IPS DF 4.7 (cell line): ENCODE data around the gene DCTN1.
A peak's percentile ranks its signal among the peaks of the same experiment; 100 is the strongest.

ENCODE experiments used
- DNase-seq: peaks from one replicate; pipeline ENCODE4 v3.0.0-alpha.2; 2013; ENCODE audit warnings: low spot score; ENCODE audit errors: extremely low read depth

DCTN1 gene

DNA sequence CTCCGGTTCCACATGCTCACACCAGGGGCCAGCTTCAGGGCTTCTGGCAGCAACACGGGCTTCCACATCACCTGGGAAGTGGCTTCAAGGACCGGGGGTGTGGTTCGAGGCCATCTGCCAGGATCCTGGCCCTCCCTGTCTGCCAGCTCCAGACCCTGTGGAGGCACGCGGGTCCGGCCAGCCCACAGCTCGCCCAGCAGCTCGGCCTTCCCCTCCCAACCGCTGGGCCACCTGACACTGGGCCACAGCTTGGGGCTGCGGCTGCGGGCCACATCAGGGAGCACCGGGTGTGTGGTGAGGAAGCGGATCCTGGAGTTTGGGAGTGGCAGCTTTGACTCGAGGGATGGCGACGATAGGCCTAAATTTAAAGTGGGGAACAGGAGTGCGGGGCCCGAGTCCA, 34.3 kb upstream of the DCTN1 start:
- DNase-seq = no peak

DNA sequence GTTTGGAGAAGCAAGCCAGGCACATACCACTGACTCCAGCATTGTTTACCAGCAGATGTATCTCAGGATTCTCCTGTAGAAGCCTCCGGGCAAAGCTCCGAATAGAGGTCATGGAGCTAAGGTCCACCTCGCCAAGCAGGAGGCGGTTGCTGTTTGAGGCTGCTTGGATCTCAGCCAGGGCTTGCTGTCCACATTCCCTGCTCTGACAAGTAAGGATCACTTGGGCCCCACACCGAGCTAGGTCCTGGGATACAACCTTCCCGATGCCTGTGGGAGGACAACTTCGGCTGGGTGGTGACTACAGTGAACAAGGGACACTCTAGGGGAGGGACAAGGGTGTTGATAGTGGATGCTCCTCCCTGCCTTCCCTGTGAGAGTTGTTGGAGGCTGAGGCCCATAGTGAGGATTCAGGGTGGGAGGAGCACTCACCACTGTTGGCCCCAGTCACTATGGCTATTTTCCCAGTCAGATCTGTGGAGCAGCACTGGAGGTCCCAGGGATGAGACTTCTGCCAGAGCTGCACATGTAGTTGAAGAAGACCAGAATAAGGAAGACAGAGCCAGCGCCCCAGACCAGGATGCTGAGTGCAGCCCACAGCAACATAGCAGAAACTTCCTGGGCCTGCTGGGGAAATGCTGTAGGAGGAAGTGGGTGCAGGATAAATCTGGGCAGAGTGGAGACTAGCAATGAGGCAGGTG, 33.0 kb upstream of the DCTN1 start:
- no peak for DNase-seq

- no peak for DNase-seq
Measured at GRCh38 chr2:74407682-74408081, 27.6 kb upstream of the DCTN1 start.

DNA sequence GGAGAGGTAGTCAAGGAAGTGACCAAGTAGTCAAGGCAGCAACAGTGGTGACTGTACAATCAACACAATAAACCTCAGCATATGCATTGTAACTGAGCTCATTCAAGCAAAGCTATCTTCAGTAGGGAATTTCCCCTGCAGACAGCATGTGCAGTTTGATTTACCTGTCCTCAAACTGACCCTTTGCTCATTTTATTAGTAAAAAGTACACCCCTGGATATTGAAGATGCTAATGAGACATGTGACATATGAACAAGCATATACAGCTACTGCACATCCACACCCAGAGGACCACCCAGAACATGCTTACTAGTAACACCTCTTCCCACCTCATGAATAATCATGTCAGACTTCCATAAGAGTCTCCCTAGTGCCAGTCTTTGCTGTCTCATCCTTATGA, 25.9 kb upstream of the DCTN1 start:
- no peak for DNase-seq

GRCh38 chr2:74401891-74402290, 21.8 kb upstream of the DCTN1 start:
- no peak for DNase-seq

DNA sequence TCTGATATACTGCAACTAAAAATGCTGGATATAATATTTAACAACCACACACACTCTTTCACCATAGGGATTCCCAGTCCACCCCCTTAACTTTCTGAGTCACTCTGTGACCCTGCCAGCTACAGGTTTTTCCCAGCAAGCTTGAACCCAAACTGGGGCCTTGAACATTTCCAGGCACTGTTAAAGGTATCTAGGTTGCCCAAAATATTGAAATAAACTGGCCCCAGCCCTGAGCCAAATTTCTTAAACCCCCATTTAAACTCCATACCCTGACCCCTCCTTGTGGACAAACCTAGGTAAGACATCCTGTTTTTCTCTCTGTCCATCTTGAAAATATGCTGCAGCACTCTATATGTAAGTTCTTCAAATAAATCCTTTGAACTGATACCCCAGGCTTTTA, 19.7 kb upstream of the DCTN1 start:
- no peak for DNase-seq

GRCh38 chr2:74396149-74396548, 16.0 kb upstream of the DCTN1 start:
- no peak for DNase-seq

DNA sequence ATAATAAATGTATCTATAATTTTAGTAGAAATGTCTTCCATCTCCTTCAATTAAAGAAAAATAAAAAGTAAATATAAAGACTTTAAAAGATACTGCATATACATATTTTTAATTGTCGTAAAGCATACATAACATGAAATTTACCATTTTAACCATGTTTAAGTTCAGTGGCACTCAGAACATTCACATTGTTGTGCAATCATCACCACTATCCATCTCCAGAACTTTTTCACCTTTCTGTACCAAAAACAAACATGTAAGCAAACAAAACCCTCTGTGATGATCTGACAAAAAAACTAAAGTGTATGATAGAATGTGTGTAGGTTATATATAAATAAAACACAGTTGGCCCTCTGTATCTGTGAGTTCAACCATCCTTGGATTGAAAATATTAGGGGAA, 13.4 kb upstream of the DCTN1 start:
- no peak for DNase-seq

GRCh38 chr2:74392449-74392743, 12.3 kb upstream of the DCTN1 start:
- no peak for DNase-seq

DNA sequence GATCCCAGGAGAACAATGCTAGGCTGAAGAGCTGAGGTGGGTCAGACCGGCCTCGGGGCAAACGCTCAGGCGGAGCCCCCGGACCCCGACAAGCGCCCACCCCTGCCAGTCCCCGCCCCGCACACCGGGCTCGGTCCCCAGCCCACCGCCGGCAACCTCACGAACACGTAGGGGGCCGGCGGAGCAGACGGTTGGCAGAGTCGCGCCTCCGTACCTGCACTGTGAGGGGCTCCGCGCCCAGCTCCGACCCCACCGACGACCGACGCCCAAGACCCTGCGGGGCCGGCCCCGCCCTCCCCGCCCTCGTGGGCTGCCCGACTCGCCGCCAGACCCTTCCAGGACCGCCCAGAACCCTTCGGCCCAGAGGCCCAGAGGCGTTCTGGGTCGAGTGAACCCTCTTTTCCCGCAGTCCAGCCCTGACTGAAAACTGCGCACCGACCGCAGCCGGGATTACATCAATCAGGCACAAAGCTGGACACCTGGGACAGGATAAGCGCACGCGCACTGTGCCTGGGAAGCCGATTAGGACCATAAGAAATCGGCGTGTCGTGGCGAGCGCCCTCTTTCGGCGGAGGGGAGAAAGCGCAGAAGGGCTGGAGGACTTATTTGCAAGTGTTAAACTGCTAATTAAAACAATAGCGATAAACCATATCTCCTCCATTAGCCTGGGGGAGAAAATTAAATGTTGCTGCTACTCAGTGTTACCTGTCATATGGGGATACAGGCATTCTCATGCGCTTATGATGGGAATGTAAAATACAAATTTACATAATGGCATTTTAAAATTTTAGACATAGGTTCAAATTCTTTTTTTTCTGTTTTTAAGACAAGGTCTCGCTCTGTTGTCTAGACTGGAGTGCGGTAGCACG, 11.7 kb upstream of the DCTN1 start:
- no peak for DNase-seq

GRCh38 chr2:74391209-74391579, 11.1 kb upstream of the DCTN1 start:
- no peak for DNase-seq

GRCh38 chr2:74390606-74391005, 10.5 kb upstream of the DCTN1 start:
- DNase-seq = no peak

GRCh38 chr2:74387346-74387745, 7.2 kb upstream of the DCTN1 start:
- DNase-seq = no peak

DNA sequence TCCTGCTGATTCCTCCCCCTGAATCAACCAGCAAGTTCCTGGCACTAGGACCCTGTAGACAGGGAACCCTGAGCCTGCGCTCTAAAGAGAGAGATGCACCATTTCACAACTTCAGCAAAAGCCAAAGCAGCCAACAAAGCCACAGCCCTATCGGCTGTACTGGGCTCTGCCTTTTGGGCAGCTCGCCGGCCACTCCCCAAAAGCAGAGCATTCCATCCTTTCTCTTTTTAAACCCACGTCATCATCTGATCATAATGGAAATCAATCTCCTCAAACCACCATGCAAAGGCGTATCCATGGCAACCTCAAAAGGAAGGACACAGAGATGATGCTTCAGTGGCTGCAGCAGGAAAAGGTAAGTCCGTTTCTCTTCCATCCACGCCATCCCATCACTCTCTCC, 5.3 kb upstream of the DCTN1 start:
- no peak for DNase-seq

- DNase-seq = no peak
Measured at GRCh38 chr2:74384051-74384450, 3.9 kb upstream of the DCTN1 start.

GRCh38 chr2:74383254-74383653, 3.1 kb upstream of the DCTN1 start:
- no peak for DNase-seq

GRCh38 chr2:74381751-74382150, 1.6 kb upstream of the DCTN1 start:
- no peak for DNase-seq

DNA sequence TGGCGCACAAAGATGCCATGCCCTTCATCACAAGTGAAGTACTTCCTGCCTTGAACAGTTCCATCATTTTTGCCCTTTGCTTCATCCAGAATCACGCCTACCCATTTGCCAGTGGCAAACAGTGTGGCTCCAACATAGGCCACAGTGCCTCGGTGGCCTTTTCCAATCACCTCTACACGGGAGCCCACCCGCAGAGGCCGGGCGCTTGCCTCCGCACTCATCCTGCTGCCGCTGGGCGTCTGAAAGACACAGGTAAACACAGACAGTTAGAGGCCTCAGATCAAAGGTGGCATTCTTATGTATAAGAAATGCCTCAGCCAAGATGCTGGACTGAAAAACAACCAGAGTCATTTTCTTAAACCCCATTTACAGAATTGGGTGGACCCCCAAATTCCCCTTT, 2.1 kb downstream of the DCTN1 start:
- DNase-seq = no peak

GRCh38 chr2:74375838-74376237, 4.3 kb downstream of the DCTN1 start:
- DNase-seq = no peak

GRCh38 chr2:74374509-74375205, 5.5 kb downstream of the DCTN1 start:
- DNase-seq = peak; percentile 68

DNA sequence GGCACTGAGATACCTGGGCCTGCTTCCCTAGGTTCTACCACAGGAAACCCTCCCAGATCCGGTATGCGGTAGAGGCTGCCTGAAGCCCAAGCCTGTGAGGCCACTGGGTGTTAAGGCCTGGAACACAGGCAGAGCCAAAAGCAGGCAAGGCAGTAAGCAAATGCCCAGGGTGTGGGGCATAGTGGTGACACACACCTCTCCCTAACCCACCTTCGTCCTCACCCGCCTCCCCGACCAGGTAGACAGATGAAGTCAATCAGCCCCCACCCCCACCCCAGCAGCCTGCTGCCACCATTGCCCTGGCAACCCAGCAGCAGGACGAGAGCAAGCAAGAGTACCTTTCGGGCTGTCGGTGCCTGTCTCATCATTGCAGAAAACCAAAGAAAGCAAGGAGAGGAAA, 6.1 kb downstream of the DCTN1 start:
- DNase-seq = no peak

GRCh38 chr2:74373221-74373676, 6.9 kb downstream of the DCTN1 start:
- no peak for DNase-seq

DNA sequence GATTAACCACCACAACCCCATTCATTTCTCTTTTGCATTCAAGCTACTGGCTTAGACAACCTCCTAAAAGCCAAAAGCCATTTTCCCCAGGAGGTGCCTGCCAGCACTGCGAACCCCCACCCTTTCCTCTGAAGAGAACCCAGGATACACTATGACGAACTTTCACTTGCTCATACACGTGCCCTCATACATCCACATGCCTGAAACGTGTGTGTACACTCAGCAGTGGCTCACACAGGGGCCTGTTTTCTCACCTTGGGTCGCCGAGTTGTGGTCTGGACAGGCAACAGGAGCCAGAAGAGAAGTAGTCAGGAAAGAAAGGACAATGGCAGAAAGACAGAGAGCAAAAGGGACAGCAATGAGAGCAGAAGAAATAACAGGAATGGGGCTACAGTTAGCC, 7.4 kb downstream of the DCTN1 start:
- DNase-seq = no peak
